Left ventricle myocardium inferior (tissue), 1 donor: Measurements from ENCODE around the gene ARHGAP1. TPM values are rescaled to one million over a fixed set of nuclear protein-coding genes. Genes with fewer than 3 reads are reported as not detected.

Experiments used
- DNase-seq: peaks from one replicate; pipeline ENCODE4 v3.0.0-alpha.2; 2020
- H3K27ac ChIP-seq: fragments of 200-600 bp; replicated peaks from 2 replicates; pipeline ENCODE4 v1.8.0; 2021
- H3K27me3 ChIP-seq: fragments of 200-600 bp; 2 replicates; pipeline ENCODE4 v1.8.0; 2021; ENCODE audit warnings: low read depth
- H3K36me3 ChIP-seq: fragments of 200-600 bp; 2 replicates; pipeline ENCODE4 v1.8.0; 2021
- H3K4me1 ChIP-seq: fragments of 200-600 bp; 2 replicates; pipeline ENCODE4 v1.8.0; 2021
- H3K4me3 ChIP-seq: fragments of 200-600 bp; 2 replicates; pipeline ENCODE4 v1.8.0; 2021; ENCODE audit warnings: mild to moderate bottlenecking, moderate library complexity
- H3K9me3 ChIP-seq: fragments of 200-600 bp; replicated peaks from 2 replicates; pipeline ENCODE4 v1.8.0; 2021
- CTCF ChIP-seq: fragments of 200-600 bp; IDR thresholded peaks from 2 replicates; pipeline ENCODE4 v1.8.0; 2021; ENCODE audit warnings: antibody characterized with exemption, mild to moderate bottlenecking, borderline replicate concordance
- intact Hi-C: fragments of 100-400 bp; cut with micrococcal nuclease; formaldehyde crosslinking; loops from one replicate; pipeline ENCODE4 v1.11.0; 2022
- total RNA-seq: library from RNA; stranded (reverse); fragmentation: NEBNext Ultra II Directional; extraction: Animal tissue kit (Norgen Biotek cat#: 25700); gene quantifications from one replicate; pipeline ENCODE4 v1.2.1, GENCODE V29; 2021
- donor health status: DM: no; HTN: yes; CAD: no; lungs with severe emphysema.

ARHGAP1 gene
- total RNA-seq, 1 donor from 2014 or later = 101 TPM

GRCh38 chr11:46640036-46640788 is 60.2 kb downstream of the ARHGAP1 start:
- no peak for DNase-seq
- Histone ChIP-seq H3K9me3 (no peaks in the 10 kb centered on the region), H3K27ac (no peak overlapping the region), H3K4me1 (no peaks in the 10 kb centered on the region), H3K36me3 (peaks cover 43% of the 10 kb centered on the region), H3K27me3 (no peaks in the 10 kb centered on the region), H3K4me3 (no peak overlapping the region)
- no peak for TF ChIP-seq CTCF
- intact Hi-C loops = no loop called here

- H3K9me3 ChIP-seq = no peaks in the 10 kb centered on the region
- H3K4me3 ChIP-seq = no peak overlapping the region
- peaks cover 36% of the 10 kb centered on the region for H3K36me3 ChIP-seq
- TF ChIP-seq CTCF = no peak
- no peak overlapping the region for H3K27ac ChIP-seq
- intact Hi-C loops = no loop called here
- DNase-seq = no peak
- no peaks in the 10 kb centered on the region for H3K27me3 ChIP-seq
- no peaks in the 10 kb centered on the region for H3K4me1 ChIP-seq
These were observed 61.1 kb downstream of the ARHGAP1 start for GRCh38 chr11:46639197-46639839.

GRCh38 chr11:46637546-46637945 is 62.9 kb downstream of the ARHGAP1 start:
- DNase-seq = no peak
- Histone ChIP-seq H3K4me1 (no peaks in the 10 kb centered on the region), H3K9me3 (no peaks in the 10 kb centered on the region), H3K36me3 (peaks cover 31% of the 10 kb centered on the region), H3K4me3 (no peak overlapping the region), H3K27me3 (no peaks in the 10 kb centered on the region), H3K27ac (no peak overlapping the region)
- TF ChIP-seq CTCF = no peak
- intact Hi-C loops = no loop called here

GRCh38 chr11:46635557-46636139 is 64.8 kb downstream of the ARHGAP1 start:
- Histone ChIP-seq H3K4me3 (no peak overlapping the region), H3K9me3 (no peaks in the 10 kb centered on the region), H3K27me3 (no peaks in the 10 kb centered on the region), H3K27ac (no peak overlapping the region), H3K4me1 (no peaks in the 10 kb centered on the region), H3K36me3 (peaks cover 32% of the 10 kb centered on the region)
- no peak for DNase-seq
- intact Hi-C loops = no loop called here
- TF ChIP-seq CTCF = no peak

- Histone ChIP-seq H3K9me3 (no peaks in the 10 kb centered on the region), H3K27ac (no peak overlapping the region), H3K4me1 (peaks cover 6% of the 10 kb centered on the region), H3K36me3 (peaks cover 34% of the 10 kb centered on the region), H3K4me3 (no peak overlapping the region), H3K27me3 (no peaks in the 10 kb centered on the region)
- intact Hi-C loops = no loop called here
- TF ChIP-seq CTCF = no peak
- no peak for DNase-seq
These were observed 66.9 kb downstream of the ARHGAP1 start for GRCh38 chr11:46633291-46634217.
